ENCODE measurements around the gene ADAM23. TPM values are rescaled to one million over a fixed set of nuclear protein-coding genes. Genes with fewer than 3 reads are reported as not detected.

The ADAM23 gene
- polyA plus RNA-seq, 1 donor (not counting 4 experiments of a cell fraction or from before 2014, with no cell fraction given) = 1.3 TPM

DNA sequence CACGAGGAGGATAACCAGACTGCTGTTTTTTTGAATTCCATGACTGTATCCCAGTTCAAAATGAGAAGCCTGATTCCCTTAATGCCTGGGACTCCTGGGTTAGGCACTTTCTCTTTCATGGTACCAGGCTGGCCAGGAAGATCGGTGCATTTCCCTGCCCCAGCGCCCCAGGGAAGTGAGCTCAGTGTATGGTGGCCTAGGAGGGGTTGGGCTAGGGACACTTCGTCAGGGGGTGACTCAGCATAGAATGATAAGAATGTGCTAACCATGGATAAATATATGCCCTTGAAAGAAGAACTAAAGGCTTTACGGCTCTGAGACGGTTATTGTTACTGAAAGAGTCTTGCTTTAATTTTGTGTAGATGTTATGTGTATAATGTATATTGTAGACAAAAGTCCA lies 171.5 kb downstream of the ADAM23 start:
- Histone ChIP-seq H3K9me1 (ENCODE audit: control insufficient read depth, extremely low read depth, insufficient read depth, low read length) (no peaks in the 10 kb centered on the region), H3K4me2 (ENCODE audit: control insufficient read depth, extremely low read depth, insufficient read depth, low read depth, low read length) (peak overlapping the region; percentile 20), H3K4me1 (ENCODE audit: control insufficient read depth, extremely low read depth, insufficient read depth, low read length) (peaks cover 20% of the 10 kb centered on the region), H3K27me3 (ENCODE audit: control insufficient read depth, extremely low read depth, insufficient read depth, low read length) (no peaks in the 10 kb centered on the region), H4K20me1 (ENCODE audit: control insufficient read depth, extremely low read depth, insufficient read depth, low read length) (no peaks in the 10 kb centered on the region), H3K9ac (ENCODE audit: control insufficient read depth, extremely low read depth, insufficient read depth, low read length) (no peak overlapping the region), H3K27ac (ENCODE audit: control insufficient read depth, insufficient read depth, low read length) (no peak overlapping the region), H3K9me3 (ENCODE audit: control insufficient read depth, low read depth, low read length) (no peaks in the 10 kb centered on the region), H3K79me2 (ENCODE audit: control insufficient read depth, insufficient read depth, low read length) (no peaks in the 10 kb centered on the region), H2AFZ (ENCODE audit: control insufficient read depth, low read length) (peak overlapping the region; percentile 38), H3K36me3 (ENCODE audit: control insufficient read depth in 2 of 2, extremely low read depth in 1 of 2, insufficient read depth in 2 of 2, low read length in 2 of 2) (no peaks in the 10 kb centered on the region), H3K4me3 (ENCODE audit: control insufficient read depth in 2 of 3, extremely low read depth in 1 of 3, insufficient read depth in 2 of 3, low read depth in 1 of 3, low read length in 3 of 3) (no peak overlapping the region)
- no peak for FAIRE-seq
- TF ChIP-seq CTCF (optimal IDR thresholded peaks at IDR 0.05 in 1 of 3, IDR thresholded peaks at IDR 0.05 in 1 of 3, conservative IDR thresholded peaks at IDR 0.05 in 1 of 3; ENCODE audit: extremely low read depth in 1 of 3, insufficient read depth in 2 of 3, low read length in 3 of 3) (no peak), EZH2 (IDR thresholded peaks at IDR 0.05; ENCODE audit: low read length) (no peak)
- dilution Hi-C loops (cut with MboI; ENCODE audit: extremely low pct_ligation_motif_present, low sequenced_read_pairs) = no loop called here
- peak; percentile 33 for DNase-seq (ENCODE audit: low read depth, low spot score)

DNA sequence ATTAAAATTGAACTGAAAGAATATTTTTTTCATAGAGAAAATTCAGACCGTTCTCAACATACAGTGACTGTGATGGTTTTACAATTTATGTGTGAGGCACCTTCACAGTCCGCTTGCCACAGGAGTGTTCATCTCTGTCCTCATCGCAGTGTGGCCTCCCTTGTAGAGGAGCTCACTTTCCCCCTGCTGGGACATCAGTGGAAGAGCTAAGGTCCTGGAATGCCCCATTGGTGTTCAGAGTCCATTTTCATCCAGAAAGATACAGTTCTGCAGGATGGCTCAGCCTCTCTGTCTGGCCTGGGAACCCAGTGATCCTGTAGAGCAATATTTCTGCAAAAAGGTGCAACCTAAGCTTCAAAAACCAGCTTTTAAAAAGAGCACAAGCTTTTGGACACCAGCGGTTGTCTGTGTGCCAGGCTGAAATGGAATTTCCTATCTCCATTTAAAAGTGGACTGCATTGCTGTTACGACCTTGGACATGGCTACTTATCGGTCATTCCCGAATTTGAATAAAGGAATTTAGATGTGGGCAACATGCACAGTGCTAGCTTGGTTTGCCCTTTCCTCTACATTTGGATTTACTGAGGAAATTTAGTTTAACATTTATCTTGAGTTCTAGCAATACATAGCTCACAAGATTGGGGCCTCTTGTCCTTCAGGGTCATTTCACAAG lies 172.2 kb downstream of the ADAM23 start:
- FAIRE-seq = no peak
- TF ChIP-seq EZH2 (IDR thresholded peaks at IDR 0.05; ENCODE audit: low read length) (no peak), CTCF (optimal IDR thresholded peaks at IDR 0.05 in 1 of 3, IDR thresholded peaks at IDR 0.05 in 1 of 3, conservative IDR thresholded peaks at IDR 0.05 in 1 of 3; ENCODE audit: extremely low read depth in 1 of 3, insufficient read depth in 2 of 3, low read length in 3 of 3) (no peak)

More for the DNA sequence above, 172.2 kb downstream of the ADAM23 start:
- dilution Hi-C loops (cut with MboI; ENCODE audit: extremely low pct_ligation_motif_present, low sequenced_read_pairs) = no loop called here
- Histone ChIP-seq H3K4me3 (ENCODE audit: control insufficient read depth in 2 of 3, extremely low read depth in 1 of 3, insufficient read depth in 2 of 3, low read depth in 1 of 3, low read length in 3 of 3) (no peak overlapping the region), H3K4me2 (ENCODE audit: control insufficient read depth, extremely low read depth, insufficient read depth, low read depth, low read length) (no peak overlapping the region), H3K79me2 (ENCODE audit: control insufficient read depth, insufficient read depth, low read length) (no peaks in the 10 kb centered on the region), H3K9ac (ENCODE audit: control insufficient read depth, extremely low read depth, insufficient read depth, low read length) (no peak overlapping the region), H3K4me1 (ENCODE audit: control insufficient read depth, extremely low read depth, insufficient read depth, low read length) (peaks cover 20% of the 10 kb centered on the region), H3K36me3 (ENCODE audit: control insufficient read depth in 2 of 2, extremely low read depth in 1 of 2, insufficient read depth in 2 of 2, low read length in 2 of 2) (no peaks in the 10 kb centered on the region), H3K9me3 (ENCODE audit: control insufficient read depth, low read depth, low read length) (no peaks in the 10 kb centered on the region), H2AFZ (ENCODE audit: control insufficient read depth, low read length) (no peak overlapping the region), H3K27ac (ENCODE audit: control insufficient read depth, insufficient read depth, low read length) (no peak overlapping the region), H4K20me1 (ENCODE audit: control insufficient read depth, extremely low read depth, insufficient read depth, low read length) (no peaks in the 10 kb centered on the region), H3K27me3 (ENCODE audit: control insufficient read depth, extremely low read depth, insufficient read depth, low read length) (no peaks in the 10 kb centered on the region), H3K9me1 (ENCODE audit: control insufficient read depth, extremely low read depth, insufficient read depth, low read length) (no peaks in the 10 kb centered on the region)
- DNase-seq (ENCODE audit: low read depth, low spot score) = no peak

All from keratinocyte (primary cell).